ENCODE results near the gene ELMOD1. TPM values are rescaled to one million over a fixed set of nuclear protein-coding genes. Genes with fewer than 3 reads are reported as not detected.

The ELMOD1 gene
- total RNA-seq, 2 experiments from 2014 or later, result not detected

DNA sequence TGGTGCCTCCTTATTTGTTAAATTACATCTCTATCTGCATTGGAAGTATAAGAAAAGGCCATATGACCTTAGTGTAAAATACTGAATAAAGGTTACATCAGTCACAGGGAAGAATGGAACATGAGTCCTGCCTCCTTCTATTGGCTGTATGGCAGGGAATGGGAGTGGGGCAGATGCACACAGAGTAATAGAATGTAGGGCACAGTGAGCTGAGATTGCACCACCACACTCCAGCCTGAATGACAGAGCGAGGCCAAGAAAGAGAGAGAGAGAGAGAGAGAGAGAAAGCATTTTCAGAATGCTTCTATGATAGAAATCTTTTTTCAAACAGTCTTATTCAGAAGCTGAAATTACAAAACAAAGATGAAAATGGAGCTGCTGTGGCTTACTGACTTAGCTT, 62.1 kb downstream of the ELMOD1 start:
- H3K4me1 ChIP-seq (ENCODE audit: insufficient read depth, low read length), result no peaks in the 10 kb centered on the region
- intact Hi-C loops (cut with DNase I, micrococcal nuclease), result no loop called here
- ATAC-seq (ENCODE audit: poor library complexity) (no peak), DNase-seq (no peak)
- ChIA-PET POLR2A (no interaction called here), CTCF (no interaction called here)
- Mint-ChIP-seq H3K36me3 (ENCODE audit: low read depth) (no peaks in the 10 kb centered on the region), H3K27me3 (peaks cover 56% of the 10 kb centered on the region), H3K4me1 (ENCODE audit: low read depth) (no peaks in the 10 kb centered on the region), H3K27ac (no peak overlapping the region), H3K4me3 (no peak overlapping the region), H3K9me3 (no peaks in the 10 kb centered on the region)
- no peak overlapping the region for H3K4me3 ChIP-seq (ENCODE audit: low read length)
- no peaks in the 10 kb centered on the region for H3K36me3 ChIP-seq (ENCODE audit: insufficient read depth, low read length)
- H3K27ac ChIP-seq (ENCODE audit: low read depth in 1 of 2, low read length in 2 of 2), result no peak overlapping the region
- TF ChIP-seq CTCF (IDR thresholded peaks at IDR 0.05), result no peak
- no peaks in the 10 kb centered on the region for H3K9me3 ChIP-seq (ENCODE audit: control insufficient read depth in 1 of 2, insufficient read depth in 1 of 2, low read length in 2 of 2)
- H3K27me3 ChIP-seq (ENCODE audit: control insufficient read depth in 1 of 2, insufficient read depth in 2 of 2, low read length in 2 of 2), result peaks cover 0 to 18% of the 10 kb centered on the region in 2 experiments

DNA sequence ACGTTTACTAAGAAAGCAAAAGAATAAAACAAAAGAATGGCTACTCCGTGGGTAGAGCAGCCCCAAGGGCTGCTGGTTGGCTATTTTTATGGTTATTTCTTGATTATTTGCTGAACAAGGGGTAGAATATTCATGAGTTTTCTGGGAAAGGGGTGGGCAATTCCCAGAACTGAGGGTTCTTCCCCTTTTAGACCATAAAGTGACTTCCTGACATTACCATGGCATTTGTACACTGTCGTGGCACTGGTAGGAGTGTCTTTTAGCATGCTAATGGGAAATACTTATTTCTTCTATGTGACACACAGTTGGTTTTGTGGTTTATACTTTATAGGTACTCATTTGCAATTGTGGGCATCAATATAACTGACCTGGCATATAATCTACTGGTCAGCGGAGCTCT, 64.7 kb downstream of the ELMOD1 start:
- no peaks in the 10 kb centered on the region for H3K36me3 ChIP-seq (ENCODE audit: insufficient read depth, low read length)
- no peak overlapping the region for H3K4me3 Mint-ChIP-seq
- H3K36me3 Mint-ChIP-seq (ENCODE audit: low read depth), result no peaks in the 10 kb centered on the region
- H3K4me1 ChIP-seq (ENCODE audit: insufficient read depth, low read length), result no peaks in the 10 kb centered on the region
- no peak overlapping the region for H3K27ac Mint-ChIP-seq
- no peaks in the 10 kb centered on the region for H3K9me3 Mint-ChIP-seq
- intact Hi-C loops (cut with DNase I, micrococcal nuclease), result no loop called here
- CTCF ChIA-PET, result no interaction called here
- no peak for TF ChIP-seq CTCF (IDR thresholded peaks at IDR 0.05)
- no peak overlapping the region for H3K27ac ChIP-seq (ENCODE audit: low read depth in 1 of 2, low read length in 2 of 2)
- POLR2A ChIA-PET, result no interaction called here
- no peak overlapping the region for H3K4me3 ChIP-seq (ENCODE audit: low read length)
- H3K9me3 ChIP-seq (ENCODE audit: control insufficient read depth in 1 of 2, insufficient read depth in 1 of 2, low read length in 2 of 2), result no peaks in the 10 kb centered on the region
- no peak for ATAC-seq (ENCODE audit: poor library complexity)
- peaks cover 0 to 12% of the 10 kb centered on the region in 2 experiments for H3K27me3 ChIP-seq (ENCODE audit: control insufficient read depth in 1 of 2, insufficient read depth in 2 of 2, low read length in 2 of 2)
- H3K4me1 Mint-ChIP-seq (ENCODE audit: low read depth), result no peaks in the 10 kb centered on the region
- no peak for DNase-seq
- H3K27me3 Mint-ChIP-seq, result peaks cover 39% of the 10 kb centered on the region

- H3K27me3 ChIP-seq (ENCODE audit: control insufficient read depth in 1 of 2, insufficient read depth in 2 of 2, low read length in 2 of 2), result peaks cover 0 to 4% of the 10 kb centered on the region in 2 experiments
- ChIA-PET POLR2A (no interaction called here), CTCF (no interaction called here)
- no peak overlapping the region for H3K27ac ChIP-seq (ENCODE audit: low read depth in 1 of 2, low read length in 2 of 2)
- Mint-ChIP-seq H3K27me3 (peaks cover 19% of the 10 kb centered on the region), H3K4me1 (ENCODE audit: low read depth) (no peaks in the 10 kb centered on the region), H3K9me3 (no peaks in the 10 kb centered on the region), H3K4me3 (no peak overlapping the region), H3K36me3 (ENCODE audit: low read depth) (no peaks in the 10 kb centered on the region), H3K27ac (no peak overlapping the region)
- DNase-seq (no peak), ATAC-seq (ENCODE audit: poor library complexity) (no peak)
- H3K4me3 ChIP-seq (ENCODE audit: low read length), result no peak overlapping the region
- no peak for TF ChIP-seq CTCF (IDR thresholded peaks at IDR 0.05)
- no peaks in the 10 kb centered on the region for H3K36me3 ChIP-seq (ENCODE audit: insufficient read depth, low read length)
- no peaks in the 10 kb centered on the region for H3K9me3 ChIP-seq (ENCODE audit: control insufficient read depth in 1 of 2, insufficient read depth in 1 of 2, low read length in 2 of 2)
- intact Hi-C loops (cut with DNase I, micrococcal nuclease), result no loop called here
- H3K4me1 ChIP-seq (ENCODE audit: insufficient read depth, low read length), result no peaks in the 10 kb centered on the region
Measured at GRCh38 chr11:107659310-107659709, 68.4 kb downstream of the ELMOD1 start.

Data from CD4-positive, alpha-beta T cell (primary cell).